OCI-LY3 (cell line): ENCODE results near the gene ARHGEF11.

Source experiments
- EZH2phosphoT487 ChIP-seq: fragments of 200-600 bp; shearing (Covaris generic); IDR thresholded peaks from 2 replicates; pipeline ENCODE4 v1.6.1; 2018; ENCODE audit warnings: antibody characterized with exemption, mixed run types, low read depth
- TF ChIP-seq, protein P1 (sequence below): fragments of 200-600, 300-600 bp; sonication (generic); IDR thresholded peaks from 2 replicates; pipeline ENCODE4 v1.5.1; 2014; ENCODE audit warnings: antibody characterized with exemption, low read length, low read depth

DNA sequence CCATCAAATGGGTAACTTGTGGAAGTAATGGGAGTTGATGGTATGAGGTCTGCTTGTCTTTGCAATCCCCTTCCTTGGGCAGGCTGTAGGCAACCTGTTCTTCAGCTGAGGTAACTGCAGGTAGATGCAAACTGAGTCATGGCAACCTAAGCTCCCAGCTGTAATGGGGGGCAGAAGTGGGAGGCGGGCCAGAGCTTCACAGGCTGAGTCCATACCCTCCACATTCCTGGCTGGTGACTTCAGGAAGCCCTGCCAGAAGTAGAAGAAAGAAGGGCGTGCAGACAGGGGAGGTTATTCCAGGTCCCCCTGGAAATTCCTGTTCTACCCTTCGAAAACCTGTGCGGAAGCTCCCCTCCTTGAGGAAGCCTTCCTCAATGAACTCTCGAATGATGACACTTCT is 44.9 kb downstream of the ARHGEF11 start:
- TF ChIP-seq, protein P1, sequence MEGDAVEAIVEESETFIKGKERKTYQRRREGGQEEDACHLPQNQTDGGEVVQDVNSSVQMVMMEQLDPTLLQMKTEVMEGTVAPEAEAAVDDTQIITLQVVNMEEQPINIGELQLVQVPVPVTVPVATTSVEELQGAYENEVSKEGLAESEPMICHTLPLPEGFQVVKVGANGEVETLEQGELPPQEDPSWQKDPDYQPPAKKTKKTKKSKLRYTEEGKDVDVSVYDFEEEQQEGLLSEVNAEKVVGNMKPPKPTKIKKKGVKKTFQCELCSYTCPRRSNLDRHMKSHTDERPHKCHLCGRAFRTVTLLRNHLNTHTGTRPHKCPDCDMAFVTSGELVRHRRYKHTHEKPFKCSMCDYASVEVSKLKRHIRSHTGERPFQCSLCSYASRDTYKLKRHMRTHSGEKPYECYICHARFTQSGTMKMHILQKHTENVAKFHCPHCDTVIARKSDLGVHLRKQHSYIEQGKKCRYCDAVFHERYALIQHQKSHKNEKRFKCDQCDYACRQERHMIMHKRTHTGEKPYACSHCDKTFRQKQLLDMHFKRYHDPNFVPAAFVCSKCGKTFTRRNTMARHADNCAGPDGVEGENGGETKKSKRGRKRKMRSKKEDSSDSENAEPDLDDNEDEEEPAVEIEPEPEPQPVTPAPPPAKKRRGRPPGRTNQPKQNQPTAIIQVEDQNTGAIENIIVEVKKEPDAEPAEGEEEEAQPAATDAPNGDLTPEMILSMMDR, result no peak
- no peak for TF ChIP-seq EZH2phosphoT487
